ENCODE data around the gene NUDT14. TPM values are rescaled to one million over a fixed set of nuclear protein-coding genes. Genes with fewer than 3 reads are reported as not detected.

NUDT14 gene
- total and polyA plus RNA-seq, 2 experiments from 2014 or later = 14.8 to 38.4 TPM

GRCh38 chr14:105151084-105151837, 29.9 kb downstream of the NUDT14 start:
- TF ChIP-seq CTCF (conservative IDR thresholded peaks at IDR 0.05; ENCODE audit: low read depth in 2 of 2) (peak in 1 of 2 experiments; percentile 28; a peak in 1 of 4 replicates), STAT1 (IDR thresholded peaks at IDR 0.05; ENCODE audit: unreplicated experiment) (no peak)
- no peak overlapping the region for H3K4me3 ChIP-seq
- Mint-ChIP-seq H3K4me1 (peaks cover 2% of the 10 kb centered on the region; the same call in 1 of the 3 replicates), H3K36me3 (ENCODE audit: low read depth) (no peaks in the 10 kb centered on the region), H3K4me3 (no peak overlapping the region), H3K27me3 (ENCODE audit: insufficient read depth, low read depth, poor library complexity) (peaks cover 8% of the 10 kb centered on the region), H3K9me3 (no peaks in the 10 kb centered on the region), H3K27ac (no peak overlapping the region)
- no peaks in the 10 kb centered on the region for H3K27me3 ChIP-seq (ENCODE audit: insufficient read depth)
- no peaks in the 10 kb centered on the region for H3K4me1 ChIP-seq (ENCODE audit: insufficient read depth)
- H3K4me2 ChIP-seq = no peak overlapping the region
- no peaks in the 10 kb centered on the region for H3K36me3 ChIP-seq (ENCODE audit: insufficient read depth)
- H3F3A ChIP-seq (replicated peaks; ENCODE audit: low read depth) = no peaks in the 10 kb centered on the region
- no peak overlapping the region for H3K27ac ChIP-seq (ENCODE audit: low read depth)
- no peak overlapping the region for H2AFZ ChIP-seq
- no peak for DNase-seq (ENCODE audit: low spot score)
- H3K9me2 ChIP-seq (ENCODE audit: insufficient read depth) = no peaks in the 10 kb centered on the region
- H3K79me2 ChIP-seq (replicated peaks; ENCODE audit: insufficient read depth) = no peaks in the 10 kb centered on the region
- no peak for ATAC-seq
- H4K20me1 ChIP-seq (replicated peaks; ENCODE audit: insufficient read depth) = no peaks in the 10 kb centered on the region

- no peak overlapping the region for H3K27ac Mint-ChIP-seq
- no peaks in the 10 kb centered on the region for H3K79me2 ChIP-seq (replicated peaks; ENCODE audit: insufficient read depth)
- no peak for ATAC-seq
- no peak overlapping the region for H2AFZ ChIP-seq
- peaks cover 7% of the 10 kb centered on the region for H3K27me3 Mint-ChIP-seq (ENCODE audit: insufficient read depth, low read depth, poor library complexity)
- no peaks in the 10 kb centered on the region for H3K36me3 ChIP-seq (ENCODE audit: insufficient read depth)
- H3F3A ChIP-seq (replicated peaks; ENCODE audit: low read depth) = no peaks in the 10 kb centered on the region
- no peaks in the 10 kb centered on the region; the same call in 2 of the 3 replicates for H3K4me1 Mint-ChIP-seq
- H3K4me2 ChIP-seq = no peak overlapping the region
- H4K20me1 ChIP-seq (replicated peaks; ENCODE audit: insufficient read depth) = no peaks in the 10 kb centered on the region
- no peaks in the 10 kb centered on the region for H3K27me3 ChIP-seq (ENCODE audit: insufficient read depth)
- no peak overlapping the region for H3K4me3 ChIP-seq
- DNase-seq (ENCODE audit: low spot score) = no peak
- H3K36me3 Mint-ChIP-seq (ENCODE audit: low read depth) = no peaks in the 10 kb centered on the region
- H3K27ac ChIP-seq (ENCODE audit: low read depth) = no peak overlapping the region
- H3K4me3 Mint-ChIP-seq = no peak overlapping the region
- H3K9me3 Mint-ChIP-seq = no peaks in the 10 kb centered on the region
- no peaks in the 10 kb centered on the region for H3K4me1 ChIP-seq (ENCODE audit: insufficient read depth)
- no peaks in the 10 kb centered on the region for H3K9me2 ChIP-seq (ENCODE audit: insufficient read depth)
- TF ChIP-seq, protein P1, sequence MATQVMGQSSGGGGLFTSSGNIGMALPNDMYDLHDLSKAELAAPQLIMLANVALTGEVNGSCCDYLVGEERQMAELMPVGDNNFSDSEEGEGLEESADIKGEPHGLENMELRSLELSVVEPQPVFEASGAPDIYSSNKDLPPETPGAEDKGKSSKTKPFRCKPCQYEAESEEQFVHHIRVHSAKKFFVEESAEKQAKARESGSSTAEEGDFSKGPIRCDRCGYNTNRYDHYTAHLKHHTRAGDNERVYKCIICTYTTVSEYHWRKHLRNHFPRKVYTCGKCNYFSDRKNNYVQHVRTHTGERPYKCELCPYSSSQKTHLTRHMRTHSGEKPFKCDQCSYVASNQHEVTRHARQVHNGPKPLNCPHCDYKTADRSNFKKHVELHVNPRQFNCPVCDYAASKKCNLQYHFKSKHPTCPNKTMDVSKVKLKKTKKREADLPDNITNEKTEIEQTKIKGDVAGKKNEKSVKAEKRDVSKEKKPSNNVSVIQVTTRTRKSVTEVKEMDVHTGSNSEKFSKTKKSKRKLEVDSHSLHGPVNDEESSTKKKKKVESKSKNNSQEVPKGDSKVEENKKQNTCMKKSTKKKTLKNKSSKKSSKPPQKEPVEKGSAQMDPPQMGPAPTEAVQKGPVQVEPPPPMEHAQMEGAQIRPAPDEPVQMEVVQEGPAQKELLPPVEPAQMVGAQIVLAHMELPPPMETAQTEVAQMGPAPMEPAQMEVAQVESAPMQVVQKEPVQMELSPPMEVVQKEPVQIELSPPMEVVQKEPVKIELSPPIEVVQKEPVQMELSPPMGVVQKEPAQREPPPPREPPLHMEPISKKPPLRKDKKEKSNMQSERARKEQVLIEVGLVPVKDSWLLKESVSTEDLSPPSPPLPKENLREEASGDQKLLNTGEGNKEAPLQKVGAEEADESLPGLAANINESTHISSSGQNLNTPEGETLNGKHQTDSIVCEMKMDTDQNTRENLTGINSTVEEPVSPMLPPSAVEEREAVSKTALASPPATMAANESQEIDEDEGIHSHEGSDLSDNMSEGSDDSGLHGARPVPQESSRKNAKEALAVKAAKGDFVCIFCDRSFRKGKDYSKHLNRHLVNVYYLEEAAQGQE (IDR thresholded peaks at IDR 0.05; ENCODE audit: unreplicated experiment) = no peak
- no peak for TF ChIP-seq ZNF114 (CRISPR knock-in tag; IDR thresholded peaks at IDR 0.05)
- no peak for TF ChIP-seq ZNF462 (CRISPR knock-in tag; IDR thresholded peaks at IDR 0.05)
- no peak for TF ChIP-seq CREB1 (CRISPR knock-in tag; IDR thresholded peaks at IDR 0.05; ENCODE audit: low read depth)
Measured at GRCh38 chr14:105150368-105151083, 30.6 kb downstream of the NUDT14 start.
